PC-9 (cell line): ENCODE results near the gene ADAMTS19. TPM values are rescaled to one million over a fixed set of nuclear protein-coding genes. Genes with fewer than 3 reads are reported as not detected.

Source experiments
- BruUV-seq: library from RNA; stranded (reverse); fragments of 400-500 nt; replicated peaks from 2 replicates; lab custom pipeline; 2021; lab: Mats Ljungman, UMichigan
- CTCF ChIA-PET: fragments of 300-600 bp; sonication (Branson Sonifier 250); formaldehyde crosslinking; loops from one replicate; lab custom pipeline; 2022; ENCODE audit warnings: antibody characterized with exemption; lab: Charles Lee
- POLR2A ChIA-PET: fragments of 300-600 bp; sonication (Branson Sonifier 250); formaldehyde crosslinking; loops from one replicate; lab custom pipeline; 2022; ENCODE audit warnings: antibody characterized with exemption; ENCODE audit not compliant: unreplicated experiment; lab: Charles Lee
- DNase-seq, 2 experiments: peaks; one replicate each; pipeline versions ENCODE4 v3.0.0 to v3.0.0-alpha.2; 2015 to 2022; ENCODE audit warnings: mixed read lengths in 1 of 2
- H2AFZ ChIP-seq: fragments of 200-600 bp; sonication (generic); 2 replicates; pipeline ENCODE4 v1.8.1; 2017; ENCODE audit warnings: antibody characterized with exemption
- H3F3A ChIP-seq: fragments of 200-600 bp; sonication (generic); 2 replicates; pipeline ENCODE4 v1.8.1; 2017; ENCODE audit warnings: antibody characterized with exemption, mild to moderate bottlenecking, low read depth; ENCODE audit not compliant: insufficient read depth
- H3K27ac ChIP-seq: fragments of 200-600 bp; sonication (generic); 2 replicates; pipeline ENCODE4 v1.6.1; 2016; ENCODE audit warnings: mixed run types
- H3K27me3 ChIP-seq: fragments of 200-600 bp; sonication (generic); 2 replicates; pipeline ENCODE4 v1.6.1; 2016; ENCODE audit warnings: low read depth, mixed run types; ENCODE audit not compliant: insufficient read depth
- H3K36me3 ChIP-seq: fragments of 200-600 bp; sonication (generic); 2 replicates; pipeline ENCODE4 v1.6.1; 2016; ENCODE audit warnings: low read depth, mixed run types
- H3K4me1 ChIP-seq: fragments of 200-600 bp; sonication (generic); replicated peaks from 2 replicates; pipeline ENCODE4 v1.6.1; 2016; ENCODE audit warnings: mixed run types; ENCODE audit not compliant: insufficient read depth
- H3K4me2 ChIP-seq: fragments of 200-600 bp; sonication (generic); 2 replicates; pipeline ENCODE4 v1.6.1; 2017; ENCODE audit warnings: mixed run types
- H3K4me3 ChIP-seq: fragments of 200-600 bp; sonication (generic); 2 replicates; pipeline ENCODE4 v1.6.1; 2016; ENCODE audit warnings: mixed run types
- H3K79me2 ChIP-seq: fragments of 200-600 bp; sonication (generic); 2 replicates; pipeline ENCODE4 v1.6.1; 2017; ENCODE audit warnings: low read depth, mixed run types
- H3K9me2 ChIP-seq: fragments of 200-600 bp; sonication (generic); 2 replicates; pipeline ENCODE4 v1.8.1; 2017; ENCODE audit warnings: mild to moderate bottlenecking; ENCODE audit not compliant: insufficient read depth
- H3K9me3 ChIP-seq: fragments of 200-600 bp; sonication (generic); 2 replicates; pipeline ENCODE4 v1.8.1; 2016; ENCODE audit warnings: low read depth; ENCODE audit not compliant: insufficient read depth
- H4K20me1 ChIP-seq: fragments of 200-600 bp; sonication (generic); 2 replicates; pipeline ENCODE4 v1.8.1; 2017; ENCODE audit not compliant: insufficient read depth
- CTCF ChIP-seq: fragments of 200-600 bp; sonication (generic); conservative IDR thresholded peaks from 2 replicates; pipeline ENCODE4 v1.6.1; 2017; ENCODE audit warnings: mixed run types, antibody characterized with exemption, mild to moderate bottlenecking, moderate library complexity
- EZH2 ChIP-seq: fragments of 200-600 bp; sonication (generic); IDR thresholded peaks from 2 replicates; pipeline ENCODE4 v1.8.0; 2017; ENCODE audit warnings: antibody characterized with exemption, low read depth
- intact Hi-C: fragments of 100-400 bp; cut with micrococcal nuclease; formaldehyde crosslinking; loops from one replicate; pipeline ENCODE4 v1.10.0; 2022; ENCODE audit not compliant: unreplicated experiment
- total RNA-seq: library from RNA; stranded (reverse); gene quantifications from 2 replicates; pipeline ENCODE4 v1.2.3, GENCODE V29; 2021

Gene ADAMTS19
- total RNA-seq, 1 experiment from 2014 or later: not detected

- no peak overlapping the region for H2AFZ ChIP-seq
- no peak for DNase-seq
- BruUV-seq: no TSS peak
- no peaks in the 10 kb centered on the region for H4K20me1 ChIP-seq
- intact Hi-C loops: no loop called here
- H3K4me2 ChIP-seq: no peak overlapping the region
- H3F3A ChIP-seq: no peaks in the 10 kb centered on the region
- H3K36me3 ChIP-seq: no peaks in the 10 kb centered on the region
- H3K9me2 ChIP-seq: no peaks in the 10 kb centered on the region
- H3K9me3 ChIP-seq: no peaks in the 10 kb centered on the region
- ChIA-PET CTCF (no interaction called here), POLR2A (no interaction called here)
- no peaks in the 10 kb centered on the region for H3K4me1 ChIP-seq
- TF ChIP-seq CTCF (no peak), EZH2 (no peak)
- H3K27me3 ChIP-seq: no peaks in the 10 kb centered on the region
- H3K79me2 ChIP-seq: no peaks in the 10 kb centered on the region
- H3K4me3 ChIP-seq: no peak overlapping the region
- H3K27ac ChIP-seq: no peak overlapping the region
Observed at GRCh38 chr5:129608350-129608749, 148.3 kb downstream of the ADAMTS19 start.

GRCh38 chr5:129609710-129610109 is 149.6 kb downstream of the ADAMTS19 start:
- H3K9me2 ChIP-seq: no peaks in the 10 kb centered on the region
- DNase-seq: no peak
- H3K79me2 ChIP-seq: no peaks in the 10 kb centered on the region
- no peak overlapping the region for H3K4me3 ChIP-seq
- H3K27ac ChIP-seq: no peak overlapping the region
- ChIA-PET POLR2A (no interaction called here), CTCF (no interaction called here)
- TF ChIP-seq CTCF (no peak), EZH2 (no peak)
- H3F3A ChIP-seq: no peaks in the 10 kb centered on the region
- H3K4me1 ChIP-seq: no peaks in the 10 kb centered on the region
- no peaks in the 10 kb centered on the region for H3K27me3 ChIP-seq
- H3K36me3 ChIP-seq: no peaks in the 10 kb centered on the region
- H3K9me3 ChIP-seq: no peaks in the 10 kb centered on the region
- H2AFZ ChIP-seq: no peak overlapping the region
- no peak overlapping the region for H3K4me2 ChIP-seq
- no peaks in the 10 kb centered on the region for H4K20me1 ChIP-seq
- no TSS peak for BruUV-seq
- intact Hi-C loops: no loop called here

- TF ChIP-seq CTCF (no peak), EZH2 (no peak)
- DNase-seq: no peak
- no TSS peak for BruUV-seq
- Histone ChIP-seq H3K4me2 (no peak overlapping the region), H3K4me3 (no peak overlapping the region), H3K27ac (no peak overlapping the region), H3K36me3 (no peaks in the 10 kb centered on the region), H3K4me1 (no peaks in the 10 kb centered on the region), H3K27me3 (no peaks in the 10 kb centered on the region), H2AFZ (no peak overlapping the region), H3K9me2 (no peaks in the 10 kb centered on the region), H3F3A (no peaks in the 10 kb centered on the region), H3K79me2 (no peaks in the 10 kb centered on the region), H3K9me3 (no peaks in the 10 kb centered on the region), H4K20me1 (no peaks in the 10 kb centered on the region)
- intact Hi-C loops: no loop called here
- ChIA-PET CTCF (no interaction called here), POLR2A (no interaction called here)
Observed at GRCh38 chr5:129616517-129616916, 156.4 kb downstream of the ADAMTS19 start.
